NCI-H345 treated with DMSO at 0.1 percent for 48 hours (cell line): ENCODE data around the gene S100A6.

Experiments
- DNase-seq: peaks from one replicate; lab custom pipeline; 2025; ENCODE audit not compliant: unreplicated experiment; lab: John Stamatoyannopoulos, UW

The S100A6 gene

GRCh38 chr1:153545067-153546055 lies 9.6 kb upstream of the S100A6 start, which contains the start of gene S100A4:
Gene S100A4, minus strand, starts transcription at chr1:153545806. Its CDS starts 1,012 bp downstream, at chr1:153544794.
- DNase-seq = peak; percentile 86

GRCh38 chr1:153544453-153545066 lies 8.8 kb upstream of the S100A6 start:
- no peak for DNase-seq

- no peak for DNase-seq
These were observed 7.9 kb upstream of the S100A6 start for GRCh38 chr1:153543736-153544135.

GRCh38 chr1:153542956-153543711 lies 7.3 kb upstream of the S100A6 start:
- no peak for DNase-seq

GRCh38 chr1:153541641-153542590 lies 6.1 kb upstream of the S100A6 start:
- DNase-seq = no peak

- no peak for DNase-seq
These were observed 4.9 kb upstream of the S100A6 start, which contains the start of gene S100A5 for GRCh38 chr1:153540394-153541361. Gene S100A5, minus strand, starts transcription at chr1:153540934. Its CDS starts 743 bp downstream, at chr1:153540191.

- DNase-seq = no peak
These were observed 3.8 kb upstream of the S100A6 start for GRCh38 chr1:153539395-153540093.

GRCh38 chr1:153538315-153538821 lies 2.6 kb upstream of the S100A6 start:
- DNase-seq = no peak

GRCh38 chr1:153537376-153537730 lies 1.6 kb upstream of the S100A6 start:
- no peak for DNase-seq

GRCh38 chr1:153536671-153537375 lies 1.0 kb upstream of the S100A6 start:
- DNase-seq = no peak

- peak; percentile 63 for DNase-seq
These were observed 350 bp upstream of the S100A6 start for GRCh38 chr1:153536012-153536670.

GRCh38 chr1:153534925-153535241 lies 908 bp downstream of the S100A6 start:
- DNase-seq = no peak

GRCh38 chr1:153534226-153534924 lies 1.4 kb downstream of the S100A6 start:
- no peak for DNase-seq

- DNase-seq = no peak
These were observed 2.0 kb downstream of the S100A6 start for GRCh38 chr1:153533689-153534201.

GRCh38 chr1:153532769-153533599 lies 2.8 kb downstream of the S100A6 start:
- DNase-seq = peak; percentile 97

GRCh38 chr1:153532181-153532580 lies 3.6 kb downstream of the S100A6 start:
- DNase-seq = no peak
